ENCODE data around the gene PPP2R5A.

- no peak for TF ChIP-seq CTCF (IDR thresholded peaks at IDR 0.05; ENCODE audit: borderline replicate concordance, extremely low read depth, low read length, poor library complexity, severe bottlenecking)
- TF ChIP-seq EZH2 (IDR thresholded peaks at IDR 0.05; ENCODE audit: borderline replicate concordance, low read depth, low read length, severe bottlenecking), result no peak
Measured at GRCh38 chr1:212238552-212238951, 46.7 kb upstream of the PPP2R5A start.

All from DND-41 (cell line).